ENCODE data around the gene CABLES2.

Gene CABLES2

DNA sequence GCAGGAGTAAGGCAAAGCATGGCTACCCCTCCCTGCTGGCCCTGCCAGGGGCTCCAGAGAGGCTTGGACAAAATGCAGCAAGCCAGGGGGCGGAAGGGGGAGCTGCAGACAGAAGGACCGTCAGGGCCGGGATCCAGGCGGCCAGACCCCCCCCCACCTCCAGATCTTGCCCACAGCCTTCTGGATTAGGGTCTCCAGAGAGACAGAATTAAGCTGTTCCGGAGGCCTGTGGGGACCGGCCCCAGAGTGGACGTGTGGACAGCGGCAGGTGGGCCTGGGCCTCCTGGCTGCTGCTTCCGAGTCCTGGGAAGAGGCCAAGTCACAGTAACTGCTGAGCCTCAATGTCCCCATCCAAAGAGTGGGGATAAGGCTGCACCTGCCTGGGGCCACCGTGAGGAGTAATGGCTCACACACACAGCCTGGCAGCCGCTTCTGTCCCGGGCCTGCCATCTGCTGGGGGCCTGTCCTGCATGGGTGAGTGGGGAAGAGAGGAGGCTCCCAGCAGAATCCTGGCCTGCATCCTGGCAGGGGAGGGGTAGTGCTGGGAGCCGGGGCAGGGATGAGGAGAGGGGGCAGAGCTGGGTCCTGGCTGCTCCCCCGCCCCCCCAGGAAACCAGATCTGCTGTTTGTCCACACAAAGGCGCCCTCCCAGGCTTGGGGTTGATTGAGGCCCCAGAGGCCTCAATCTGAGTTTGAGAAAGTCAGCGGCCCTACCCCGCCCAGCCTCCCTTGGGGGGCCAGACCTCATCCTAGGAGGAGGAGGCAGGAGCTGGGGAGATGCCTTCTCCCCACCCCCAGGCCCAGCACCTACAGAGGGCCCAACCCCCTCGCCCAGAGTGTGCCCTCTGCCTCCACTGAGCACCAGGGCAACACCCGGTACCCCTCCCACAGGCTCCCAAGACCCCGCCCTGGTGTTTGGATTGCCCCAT lies 43.8 kb downstream of the CABLES2 start:
- Histone ChIP-seq H3K27ac (no peak overlapping the region), H3K4me3 (IDR thresholded peaks at IDR 0.05; ENCODE audit: insufficient read depth, low read depth, low read length) (no peak overlapping the region), H3K4me2 (no peak overlapping the region)

DNA sequence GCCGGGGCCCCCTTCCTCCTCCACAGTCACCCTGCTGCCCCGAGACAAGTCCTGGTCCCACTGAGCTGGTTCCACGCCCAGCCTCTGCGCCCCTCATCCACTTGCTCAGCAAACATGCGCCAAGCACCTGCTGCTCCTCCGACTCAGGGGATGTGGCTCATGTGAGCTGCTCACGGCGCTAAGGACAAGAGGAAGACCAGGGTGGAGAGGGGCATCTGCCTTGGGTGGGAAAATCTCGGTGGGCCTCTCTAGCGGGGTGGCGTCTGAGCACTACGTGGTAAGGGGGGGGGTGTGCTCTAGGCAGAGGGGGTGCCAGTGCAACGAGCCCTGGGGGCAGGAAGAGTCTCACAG lies 44.5 kb downstream of the CABLES2 start:
- H3K27me3 ChIP-seq (ENCODE audit: insufficient read depth, low read depth), result peaks cover 2% of the 10 kb centered on the region
- no peaks in the 10 kb centered on the region for H4K20me1 ChIP-seq (ENCODE audit: insufficient read depth)
- H3K4me3 ChIP-seq (IDR thresholded peaks at IDR 0.05; ENCODE audit: insufficient read depth, low read depth, low read length), result no peak overlapping the region
- H3K4me2 ChIP-seq, result no peak overlapping the region
- no peaks in the 10 kb centered on the region for H3K36me3 ChIP-seq (ENCODE audit: insufficient read depth)
- TF ChIP-seq, protein P1, sequence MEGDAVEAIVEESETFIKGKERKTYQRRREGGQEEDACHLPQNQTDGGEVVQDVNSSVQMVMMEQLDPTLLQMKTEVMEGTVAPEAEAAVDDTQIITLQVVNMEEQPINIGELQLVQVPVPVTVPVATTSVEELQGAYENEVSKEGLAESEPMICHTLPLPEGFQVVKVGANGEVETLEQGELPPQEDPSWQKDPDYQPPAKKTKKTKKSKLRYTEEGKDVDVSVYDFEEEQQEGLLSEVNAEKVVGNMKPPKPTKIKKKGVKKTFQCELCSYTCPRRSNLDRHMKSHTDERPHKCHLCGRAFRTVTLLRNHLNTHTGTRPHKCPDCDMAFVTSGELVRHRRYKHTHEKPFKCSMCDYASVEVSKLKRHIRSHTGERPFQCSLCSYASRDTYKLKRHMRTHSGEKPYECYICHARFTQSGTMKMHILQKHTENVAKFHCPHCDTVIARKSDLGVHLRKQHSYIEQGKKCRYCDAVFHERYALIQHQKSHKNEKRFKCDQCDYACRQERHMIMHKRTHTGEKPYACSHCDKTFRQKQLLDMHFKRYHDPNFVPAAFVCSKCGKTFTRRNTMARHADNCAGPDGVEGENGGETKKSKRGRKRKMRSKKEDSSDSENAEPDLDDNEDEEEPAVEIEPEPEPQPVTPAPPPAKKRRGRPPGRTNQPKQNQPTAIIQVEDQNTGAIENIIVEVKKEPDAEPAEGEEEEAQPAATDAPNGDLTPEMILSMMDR (conservative IDR thresholded peaks at IDR 0.05; ENCODE audit: low read depth, low read length), result no peak
- H3K4me1 ChIP-seq (ENCODE audit: low read depth, poor library complexity, severe bottlenecking), result peaks cover 14% of the 10 kb centered on the region
- H3K9ac ChIP-seq, result no peak overlapping the region
- no peak overlapping the region for H3K27ac ChIP-seq
- H2AFZ ChIP-seq (ENCODE audit: low read depth), result no peak overlapping the region
- H3K79me2 ChIP-seq (ENCODE audit: insufficient read depth, low read depth), result no peaks in the 10 kb centered on the region; the same call in 1 of the 2 replicates

More for the DNA sequence above, 43.8 kb downstream of the CABLES2 start:
- Histone ChIP-seq H2AFZ (ENCODE audit: low read depth) (no peak overlapping the region), H4K20me1 (ENCODE audit: insufficient read depth) (no peaks in the 10 kb centered on the region), H3K9ac (no peak overlapping the region), H3K27me3 (ENCODE audit: insufficient read depth, low read depth) (peaks cover 9% of the 10 kb centered on the region), H3K79me2 (ENCODE audit: insufficient read depth, low read depth) (no peaks in the 10 kb centered on the region; the same call in 1 of the 2 replicates), H3K36me3 (ENCODE audit: insufficient read depth) (no peaks in the 10 kb centered on the region), H3K4me1 (ENCODE audit: low read depth, poor library complexity, severe bottlenecking) (peaks cover 21% of the 10 kb centered on the region)
- TF ChIP-seq, protein P1 (conservative IDR thresholded peaks at IDR 0.05; ENCODE audit: low read depth, low read length), result no peak

DNA sequence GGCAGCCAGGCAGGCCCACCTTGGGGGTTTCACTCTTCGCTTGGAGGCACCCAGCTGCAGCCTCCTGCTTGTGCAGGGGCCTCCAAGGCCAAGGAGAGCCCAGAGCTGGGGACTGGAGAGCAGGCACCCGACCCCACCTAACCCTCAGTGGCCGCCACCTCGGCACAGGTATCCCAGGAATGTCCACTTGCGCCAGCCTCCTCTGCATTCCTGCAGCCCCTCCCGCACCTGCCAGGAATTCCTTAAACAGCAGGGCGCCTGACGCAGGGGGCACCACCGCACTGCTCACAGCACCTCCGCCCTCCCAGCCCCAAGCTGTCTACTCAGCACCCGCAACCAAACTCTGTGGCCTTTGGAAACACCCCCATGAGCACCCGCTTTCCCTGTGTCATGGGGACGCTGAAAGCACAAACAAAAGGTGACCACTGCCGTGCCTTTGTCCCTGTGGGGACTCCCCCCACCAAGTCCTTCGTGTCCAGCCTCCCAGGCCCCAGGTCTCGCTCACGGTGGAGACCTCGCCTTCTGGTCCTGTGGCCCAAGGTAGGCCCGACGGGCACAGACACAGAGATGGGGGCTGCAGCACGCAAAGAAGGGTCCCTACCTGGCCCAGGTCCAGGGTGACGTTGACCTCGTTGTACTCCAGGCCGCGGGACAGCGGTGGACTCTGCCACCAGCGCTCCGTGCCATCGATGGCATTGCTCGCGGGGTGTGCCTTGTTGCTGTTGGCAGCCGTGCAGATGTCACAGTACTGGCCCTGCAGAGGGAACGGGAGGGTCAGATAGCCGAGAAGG lies 45.1 kb downstream of the CABLES2 start:
- H3K79me2 ChIP-seq (ENCODE audit: insufficient read depth, low read depth), result no peaks in the 10 kb centered on the region; the same call in 1 of the 2 replicates
- TF ChIP-seq, protein P1 (conservative IDR thresholded peaks at IDR 0.05; ENCODE audit: low read depth, low read length), result no peak
- H2AFZ ChIP-seq (ENCODE audit: low read depth), result no peak overlapping the region
- H3K27me3 ChIP-seq (ENCODE audit: insufficient read depth, low read depth), result no peaks in the 10 kb centered on the region; the same call in 1 of the 2 replicates
- H4K20me1 ChIP-seq (ENCODE audit: insufficient read depth), result no peaks in the 10 kb centered on the region
- no peak overlapping the region for H3K27ac ChIP-seq
- no peak overlapping the region for H3K4me2 ChIP-seq
- H3K4me3 ChIP-seq (IDR thresholded peaks at IDR 0.05; ENCODE audit: insufficient read depth, low read depth, low read length), result no peak overlapping the region
- H3K4me1 ChIP-seq (ENCODE audit: low read depth, poor library complexity, severe bottlenecking), result peaks cover 12% of the 10 kb centered on the region
- no peaks in the 10 kb centered on the region for H3K36me3 ChIP-seq (ENCODE audit: insufficient read depth)
- H3K9ac ChIP-seq, result no peak overlapping the region

DNA sequence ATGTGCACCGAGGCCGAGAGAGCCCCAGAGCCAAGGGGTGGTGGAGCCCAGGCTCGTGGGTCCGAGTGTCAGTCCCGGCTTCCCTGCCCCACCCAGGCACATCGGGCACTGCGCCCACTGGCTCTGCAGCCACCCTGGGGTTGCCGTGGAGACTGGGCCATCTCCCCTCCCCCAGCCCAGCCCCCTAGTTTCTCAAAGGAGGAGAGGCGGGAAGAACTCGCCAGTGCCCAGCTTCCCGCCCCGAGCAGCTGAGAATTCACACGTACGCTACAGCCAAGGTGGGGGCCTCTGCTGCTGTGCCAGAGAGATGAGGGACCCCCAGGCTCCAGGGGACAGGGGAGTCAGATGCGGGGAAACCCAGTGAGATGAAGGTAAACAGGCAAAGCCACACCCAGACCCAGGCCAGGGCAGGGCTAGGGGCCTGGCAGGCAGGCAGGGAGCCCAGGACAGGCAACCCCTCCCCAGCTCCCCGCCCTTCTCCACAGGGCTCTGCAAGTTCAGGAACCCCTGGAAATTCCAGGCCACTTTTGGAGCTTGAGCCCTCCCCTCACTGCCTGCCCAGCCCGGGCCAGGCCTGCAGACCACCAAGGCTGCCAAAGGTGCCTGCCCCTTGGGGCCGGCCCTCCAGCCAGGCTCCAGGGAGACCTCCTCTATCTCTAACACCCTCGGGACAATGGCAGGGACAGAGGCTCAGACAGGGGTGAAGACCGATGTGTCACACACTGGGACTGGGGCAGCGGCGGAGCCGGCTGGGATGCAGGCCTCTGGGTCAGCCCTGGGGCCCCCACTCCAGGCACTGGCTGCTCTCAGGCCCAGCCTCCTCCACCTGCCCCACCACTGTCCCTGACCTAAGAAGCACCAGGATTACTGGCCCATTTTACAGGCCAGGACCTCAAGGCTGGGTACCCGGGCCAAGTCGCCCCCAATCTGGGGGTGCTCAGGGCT lies 46.0 kb downstream of the CABLES2 start:
- no peak overlapping the region for H2AFZ ChIP-seq (ENCODE audit: low read depth)
- H3K79me2 ChIP-seq (ENCODE audit: insufficient read depth, low read depth), result no peaks in the 10 kb centered on the region; the same call in 1 of the 2 replicates
- no peak overlapping the region for H3K9ac ChIP-seq
- H3K4me2 ChIP-seq, result no peak overlapping the region
- H3K27ac ChIP-seq, result no peak overlapping the region
- H3K4me1 ChIP-seq (ENCODE audit: low read depth, poor library complexity, severe bottlenecking), result peaks cover 11% of the 10 kb centered on the region
- H3K36me3 ChIP-seq (ENCODE audit: insufficient read depth), result no peaks in the 10 kb centered on the region
- H4K20me1 ChIP-seq (ENCODE audit: insufficient read depth), result no peaks in the 10 kb centered on the region
- TF ChIP-seq, protein P1 (conservative IDR thresholded peaks at IDR 0.05; ENCODE audit: low read depth, low read length), result no peak
- no peak overlapping the region for H3K4me3 ChIP-seq (IDR thresholded peaks at IDR 0.05; ENCODE audit: insufficient read depth, low read depth, low read length)
- H3K27me3 ChIP-seq (ENCODE audit: insufficient read depth, low read depth), result no peaks in the 10 kb centered on the region; the same call in 1 of the 2 replicates

Measured in KMS-11 (cell line).